ENCODE measurements around the gene INSR.

Gene INSR

GRCh38 chr19:7101498-7102253, 192.5 kb downstream of the INSR start:
- TF ChIP-seq CTCF (conservative IDR thresholded peaks at IDR 0.05; ENCODE audit: low read depth, low read length): no peak
- DNase-seq (ENCODE audit: low read depth): no peak

GRCh38 chr19:7099597-7099921, 194.7 kb downstream of the INSR start:
- no peak for DNase-seq (ENCODE audit: low read depth)
- no peak for TF ChIP-seq CTCF (conservative IDR thresholded peaks at IDR 0.05; ENCODE audit: low read depth, low read length)
- peak overlapping the region; percentile 71 for H3K4me3 ChIP-seq (ENCODE audit: low read length)

More at GRCh38 chr19:7101498-7102253, 192.5 kb downstream of the INSR start:
- H3K4me3 ChIP-seq (ENCODE audit: low read length): no peak overlapping the region

- TF ChIP-seq CTCF (conservative IDR thresholded peaks at IDR 0.05; ENCODE audit: low read depth, low read length): no peak
- peak; percentile 85 for DNase-seq (ENCODE audit: low read depth)
- H3K4me3 ChIP-seq (ENCODE audit: low read length): peak overlapping the region; percentile 71
Measured at GRCh38 chr19:7098701-7099596, 195.3 kb downstream of the INSR start.

- H3K4me3 ChIP-seq (ENCODE audit: low read length): no peak overlapping the region
- TF ChIP-seq CTCF (conservative IDR thresholded peaks at IDR 0.05; ENCODE audit: low read depth, low read length): no peak
- no peak for DNase-seq (ENCODE audit: low read depth)
Measured at GRCh38 chr19:7098096-7098495, 196.1 kb downstream of the INSR start.

- TF ChIP-seq CTCF (conservative IDR thresholded peaks at IDR 0.05; ENCODE audit: low read depth, low read length): no peak
Measured at GRCh38 chr19:7088999-7089398, 205.2 kb downstream of the INSR start.

GRCh38 chr19:7083076-7083956, 210.9 kb downstream of the INSR start:
- no peak for TF ChIP-seq CTCF (conservative IDR thresholded peaks at IDR 0.05; ENCODE audit: low read depth, low read length)
- DNase-seq (ENCODE audit: low read depth): no peak
- H3K4me3 ChIP-seq (ENCODE audit: low read length): no peak overlapping the region

More at GRCh38 chr19:7088999-7089398, 205.2 kb downstream of the INSR start:
- DNase-seq (ENCODE audit: low read depth): no peak
- H3K4me3 ChIP-seq (ENCODE audit: low read length): no peak overlapping the region

Measured in retinal pigment epithelial cell (primary cell).